Fibroblast of lung (primary cell): ENCODE results near the gene CPT1C.

ENCODE experiments used
- CTCF ChIP-seq, 2 donors: IDR thresholded peaks in 1 of 2; conservative IDR thresholded peaks in 1 of 2; 1 replicate in 1 of 2; 2 replicates in 1 of 2; pipeline ENCODE4 v1.5.1; 2011 to 2012; ENCODE audit warnings: low read length in 2 of 2, control low read depth in 1 of 2, inconsistent platforms in 1 of 2, low read depth in 1 of 2, mild to moderate bottlenecking in 1 of 2
- EZH2 ChIP-seq: IDR thresholded peaks from 2 replicates; pipeline ENCODE4 v1.5.1; 2012; ENCODE audit warnings: low read length, control low read depth, mild to moderate bottlenecking; ENCODE audit errors: missing control alignments

- TF ChIP-seq CTCF (conservative IDR thresholded peaks at IDR 0.05 in 1 of 2, IDR thresholded peaks at IDR 0.05 in 1 of 2; ENCODE audit: low read depth in 1 of 2, low read length in 2 of 2) (no peak), EZH2 (no peak)
These were observed 5.2 kb downstream of the CPT1C start for GRCh38 chr19:49696115-49696514.
